Measurements from ENCODE around the gene ZNF670. TPM values are rescaled to one million over a fixed set of nuclear protein-coding genes. Genes with fewer than 3 reads are reported as not detected.

ZNF670 gene
- total RNA-seq, 3 donors from 2014 or later = 2.1 to 8.0 (median 4.9) TPM

DNA sequence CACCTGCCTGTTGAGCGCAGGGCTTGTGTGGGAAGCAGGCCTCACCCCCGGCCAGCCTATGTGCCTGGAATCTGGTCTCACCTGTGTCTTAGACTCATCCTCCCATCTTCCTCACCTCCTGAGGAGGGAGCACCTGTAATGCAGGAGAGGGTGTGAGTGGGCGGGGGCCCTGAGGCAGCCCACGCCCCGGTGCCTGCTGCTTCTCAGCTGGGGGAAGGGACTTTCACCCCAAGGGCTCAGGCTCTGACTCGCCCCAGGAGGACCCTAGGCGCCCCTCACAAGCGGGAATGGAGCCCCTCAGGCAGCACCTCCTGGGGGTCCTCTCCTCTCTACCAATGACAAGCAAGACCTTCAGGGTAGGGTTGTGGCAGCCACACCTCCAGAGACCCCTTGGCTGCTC lies 6.7 kb upstream of the ZNF670 start:
- Histone ChIP-seq H3K27ac (no peak overlapping the region), H3K4me3 (no peak overlapping the region), H3K9me3 (no peaks in the 10 kb centered on the region), H3K36me3 (no peaks in the 10 kb centered on the region), H3K27me3 (no peaks in the 10 kb centered on the region), H3K4me1 (no peaks in the 10 kb centered on the region)
- TF ChIP-seq, protein P1, sequence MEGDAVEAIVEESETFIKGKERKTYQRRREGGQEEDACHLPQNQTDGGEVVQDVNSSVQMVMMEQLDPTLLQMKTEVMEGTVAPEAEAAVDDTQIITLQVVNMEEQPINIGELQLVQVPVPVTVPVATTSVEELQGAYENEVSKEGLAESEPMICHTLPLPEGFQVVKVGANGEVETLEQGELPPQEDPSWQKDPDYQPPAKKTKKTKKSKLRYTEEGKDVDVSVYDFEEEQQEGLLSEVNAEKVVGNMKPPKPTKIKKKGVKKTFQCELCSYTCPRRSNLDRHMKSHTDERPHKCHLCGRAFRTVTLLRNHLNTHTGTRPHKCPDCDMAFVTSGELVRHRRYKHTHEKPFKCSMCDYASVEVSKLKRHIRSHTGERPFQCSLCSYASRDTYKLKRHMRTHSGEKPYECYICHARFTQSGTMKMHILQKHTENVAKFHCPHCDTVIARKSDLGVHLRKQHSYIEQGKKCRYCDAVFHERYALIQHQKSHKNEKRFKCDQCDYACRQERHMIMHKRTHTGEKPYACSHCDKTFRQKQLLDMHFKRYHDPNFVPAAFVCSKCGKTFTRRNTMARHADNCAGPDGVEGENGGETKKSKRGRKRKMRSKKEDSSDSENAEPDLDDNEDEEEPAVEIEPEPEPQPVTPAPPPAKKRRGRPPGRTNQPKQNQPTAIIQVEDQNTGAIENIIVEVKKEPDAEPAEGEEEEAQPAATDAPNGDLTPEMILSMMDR (IDR thresholded peaks at IDR 0.05) = no peak
- TF ChIP-seq POLR2AphosphoS5 (IDR thresholded peaks at IDR 0.05) (no peak), POLR2A (IDR thresholded peaks at IDR 0.05) (no peak)
- intact Hi-C loops (cut with DNase I; ENCODE audit: low total_unique reads) = no loop called here
- DNase-seq (ENCODE audit: low spot score in 2 of 2) = no peak

DNA sequence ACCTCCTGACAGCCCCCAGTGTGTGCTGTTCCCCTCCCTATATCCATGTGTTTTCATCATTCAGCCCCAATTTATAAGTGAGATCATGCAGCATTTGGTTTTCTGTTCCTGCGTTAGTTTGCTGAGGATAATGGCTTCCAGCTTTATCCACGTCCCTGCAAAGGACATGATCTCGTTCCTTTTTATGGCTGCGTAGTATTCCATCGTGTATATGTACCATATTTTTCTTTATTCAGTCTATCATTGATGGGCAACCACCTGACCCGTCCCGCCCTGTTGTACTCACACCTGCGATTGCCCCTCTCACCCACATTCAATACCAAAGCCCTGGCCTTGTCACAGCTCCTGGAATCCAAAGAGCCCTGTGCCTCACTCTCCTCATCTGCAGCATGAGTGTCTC lies 6.2 kb upstream of the ZNF670 start:
- H3K4me3 ChIP-seq = no peak overlapping the region
- H3K9me3 ChIP-seq = no peaks in the 10 kb centered on the region
- no peak for DNase-seq (ENCODE audit: low spot score in 2 of 2)
- H3K27ac ChIP-seq = no peak overlapping the region
- intact Hi-C loops (cut with DNase I; ENCODE audit: low total_unique reads) = no loop called here
- TF ChIP-seq, protein P1 (IDR thresholded peaks at IDR 0.05) = no peak
- TF ChIP-seq POLR2AphosphoS5 (IDR thresholded peaks at IDR 0.05) (no peak), POLR2A (IDR thresholded peaks at IDR 0.05) (no peak)
- no peaks in the 10 kb centered on the region for H3K27me3 ChIP-seq
- no peaks in the 10 kb centered on the region for H3K4me1 ChIP-seq
- no peaks in the 10 kb centered on the region for H3K36me3 ChIP-seq

DNA sequence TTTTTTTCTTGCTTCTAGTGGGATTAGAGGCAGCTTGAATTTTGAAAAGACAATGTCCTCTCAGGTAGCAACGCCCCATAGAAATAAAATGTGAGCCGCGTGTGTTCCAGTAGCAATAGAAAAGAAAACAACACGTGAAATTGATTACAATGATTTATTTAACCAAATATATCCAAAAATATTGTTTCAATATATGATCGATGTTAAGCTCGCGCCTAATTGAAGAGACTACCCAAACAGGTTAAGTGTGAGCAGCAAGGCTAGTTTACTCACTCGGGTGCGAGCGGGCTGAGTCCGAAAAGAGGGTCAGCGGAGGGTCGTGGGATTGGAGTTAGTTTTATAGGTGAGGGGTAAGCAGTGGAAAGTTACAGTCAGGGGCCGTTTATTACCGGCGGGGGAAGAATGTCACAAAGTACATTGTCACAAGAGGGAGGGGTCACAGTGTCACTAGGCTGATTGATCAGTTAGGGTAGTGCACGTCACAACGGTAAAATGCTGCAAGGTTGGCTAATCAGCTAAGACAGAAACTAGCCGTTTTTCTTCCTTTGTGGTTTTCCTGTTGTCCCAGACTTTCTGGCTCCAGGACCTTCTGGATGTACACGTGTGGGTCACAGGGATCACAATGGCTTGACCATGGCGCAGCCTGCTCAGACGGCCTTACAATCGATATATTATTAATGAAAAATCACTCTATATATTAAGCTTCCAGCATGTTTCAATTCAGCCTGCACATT lies 697 bp upstream of the ZNF670 start:
- peak overlapping the region in 1 of 2 donors; percentile 83 for H3K27ac ChIP-seq
- intact Hi-C loops (cut with DNase I; ENCODE audit: low total_unique reads) = no loop called here
- peak overlapping the region; percentile 77 to 78 (median 77) for H3K4me3 ChIP-seq
- no peaks in the 10 kb centered on the region for H3K9me3 ChIP-seq
- DNase-seq (ENCODE audit: low spot score in 2 of 2) = no peak
- H3K4me1 ChIP-seq = peaks cover 0 to 4% of the 10 kb centered on the region in 2 donors
- no peak for TF ChIP-seq POLR2AphosphoS5 (IDR thresholded peaks at IDR 0.05)
- TF ChIP-seq, protein P1 (IDR thresholded peaks at IDR 0.05) = no peak
- no peak for TF ChIP-seq POLR2A (IDR thresholded peaks at IDR 0.05)
- H3K36me3 ChIP-seq = no peaks in the 10 kb centered on the region
- no peaks in the 10 kb centered on the region for H3K27me3 ChIP-seq

DNA sequence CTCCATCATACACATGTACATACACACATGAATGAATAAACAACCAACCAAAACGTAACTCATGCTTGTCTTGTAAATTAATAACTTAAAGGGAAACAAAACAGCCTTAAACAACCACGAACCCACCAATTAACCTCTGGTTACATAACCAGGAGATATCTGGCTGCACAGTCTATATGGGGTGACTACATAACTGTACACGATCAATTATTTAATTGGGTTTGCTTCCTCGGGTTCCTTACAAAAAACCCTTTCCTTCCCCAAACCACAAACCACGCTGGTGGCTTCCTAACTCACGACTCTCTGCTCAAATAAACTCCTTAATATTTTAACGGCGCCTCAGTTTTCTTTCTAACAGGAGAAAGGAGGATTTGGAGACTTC lies 744 bp downstream of the ZNF670 start:
- Histone ChIP-seq H3K36me3 (no peaks in the 10 kb centered on the region), H3K4me1 (peaks cover 0 to 4% of the 10 kb centered on the region in 2 donors), H3K4me3 (peak overlapping the region; percentile 77 to 78 (median 77)), H3K27me3 (no peaks in the 10 kb centered on the region), H3K27ac (peak overlapping the region; percentile 83 to 87), H3K9me3 (no peaks in the 10 kb centered on the region)
- DNase-seq (ENCODE audit: low spot score in 2 of 2) = no peak
- intact Hi-C loops (cut with DNase I; ENCODE audit: low total_unique reads) = no loop called here
- TF ChIP-seq POLR2AphosphoS5 (IDR thresholded peaks at IDR 0.05) (no peak), POLR2A (IDR thresholded peaks at IDR 0.05) (no peak)
- TF ChIP-seq, protein P1 (IDR thresholded peaks at IDR 0.05) = no peak

DNA sequence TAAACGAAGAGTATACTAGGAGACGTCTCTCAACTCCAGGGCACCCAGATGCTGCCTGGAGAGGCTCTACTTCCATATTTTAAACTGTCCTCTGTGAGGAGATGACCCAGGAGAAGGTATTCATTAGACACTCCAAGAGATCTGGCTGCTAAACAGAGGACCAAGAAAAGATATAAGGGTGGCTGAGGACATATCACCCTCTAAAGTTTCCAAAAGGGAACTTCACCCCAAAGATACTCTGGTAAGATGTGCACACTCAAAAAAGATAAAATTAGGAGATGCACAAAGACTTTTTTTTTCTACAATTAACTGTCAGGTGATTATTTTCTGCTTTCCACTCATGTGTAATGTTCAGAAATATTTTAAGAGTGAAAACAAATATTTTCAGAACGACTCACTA lies 1.4 kb downstream of the ZNF670 start:
- Histone ChIP-seq H3K27me3 (no peaks in the 10 kb centered on the region), H3K36me3 (no peaks in the 10 kb centered on the region), H3K4me3 (peak overlapping the region in 1 of 3 donors; percentile 77), H3K27ac (no peak overlapping the region), H3K4me1 (peaks cover 0 to 4% of the 10 kb centered on the region in 2 donors), H3K9me3 (no peaks in the 10 kb centered on the region)
- no peak for DNase-seq (ENCODE audit: low spot score in 2 of 2)
- no peak for TF ChIP-seq POLR2A (IDR thresholded peaks at IDR 0.05)
- no peak for TF ChIP-seq POLR2AphosphoS5 (IDR thresholded peaks at IDR 0.05)
- TF ChIP-seq, protein P1 (IDR thresholded peaks at IDR 0.05) = no peak
- intact Hi-C loops (cut with DNase I; ENCODE audit: low total_unique reads) = no loop called here

Measured in breast epithelium (tissue), 4 donors.